Cardiac muscle cell (in vitro differentiated cells and primary cell): ENCODE data around the gene KIF26B. TPM values are rescaled to one million over a fixed set of nuclear protein-coding genes. Genes with fewer than 3 reads are reported as not detected.

Source experiments
- DNase-seq, 2 donors: peaks; one replicate each; pipeline versions ENCODE4 v3.0.0 to v3.0.0-alpha.2; 2010 to 2017; ENCODE audit warnings: low read depth in 1 of 2, low spot score in 1 of 2
- H3K27ac ChIP-seq: fragments of 200-600 bp; sonication (generic); 2 replicates; pipeline ENCODE4 v1.5.1; 2016
- H3K27me3 ChIP-seq: fragments of 200-600 bp; sonication (generic); 2 replicates; pipeline ENCODE4 v1.6.0; 2016; ENCODE audit warnings: control low read depth
- H3K36me3 ChIP-seq: fragments of 200-600 bp; sonication (generic); 2 replicates; pipeline ENCODE4 v1.5.1; 2016; ENCODE audit warnings: control low read depth
- H3K4me1 ChIP-seq: fragments of 200-600 bp; sonication (generic); 2 replicates; pipeline ENCODE4 v1.8.1; 2017; ENCODE audit warnings: low read depth, mild to moderate bottlenecking, mixed run types
- H3K4me3 ChIP-seq: fragments of 200-600 bp; sonication (generic); 2 replicates; pipeline ENCODE4 v1.5.1; 2016; ENCODE audit warnings: mild to moderate bottlenecking
- H3K9me3 ChIP-seq: fragments of 200-600 bp; sonication (generic); 2 replicates; pipeline ENCODE4 v1.5.1; 2017; ENCODE audit warnings: low read depth, mild to moderate bottlenecking, control low read depth
- CTCF ChIP-seq: IDR thresholded peaks from 2 replicates; pipeline ENCODE4 v1.5.1; 2012; ENCODE audit warnings: low read depth, mild to moderate bottlenecking, low read length
- polyA plus RNA-seq: library from polyadenylated mRNA; unstranded; fragments of >200 nt; fragmentation: Nextera tagmentation; extraction: Ambion mirVana; gene quantifications from 2 replicates; pipeline ENCODE4 v1.2.1, GENCODE V29; 2016
- total RNA-seq: library from RNA; depleted of rRNA; stranded (reverse); fragments of >200 nt; gene quantifications from 2 replicates; pipeline ENCODE4 v1.2.3, GENCODE V29; 2016

KIF26B gene
- total and polyA plus RNA-seq, 2 experiments from 2014 or later = 58.9 to 177 TPM

DNA sequence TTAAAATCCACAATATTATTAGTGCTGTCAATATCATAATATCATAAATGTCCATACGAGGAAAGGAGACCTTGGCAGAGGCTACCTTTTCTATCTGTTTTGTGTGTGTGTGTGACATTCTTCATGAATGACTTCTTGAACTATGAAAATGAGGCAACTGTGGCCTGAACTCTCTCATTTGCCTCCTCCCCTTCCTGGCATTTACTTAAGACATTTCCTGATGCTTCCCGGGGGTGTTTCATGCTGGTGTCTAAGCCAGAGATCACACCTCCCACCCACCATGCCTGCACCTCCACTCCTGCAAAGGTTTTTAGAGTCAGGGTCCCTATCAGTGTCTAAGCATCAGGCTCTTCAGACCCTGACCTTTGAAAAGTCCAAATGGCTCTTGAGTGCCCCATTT is 420.9 kb downstream of the KIF26B start:
- H3K9me3 ChIP-seq = no peaks in the 10 kb centered on the region
- TF ChIP-seq CTCF = no peak
- peak in 1 of 2 donors; percentile 59 for DNase-seq
- H3K4me1 ChIP-seq = peaks cover 35% of the 10 kb centered on the region
- peak overlapping the region; percentile 72 for H3K27ac ChIP-seq
- H3K36me3 ChIP-seq = no peaks in the 10 kb centered on the region
- H3K27me3 ChIP-seq = no peaks in the 10 kb centered on the region
- no peak overlapping the region for H3K4me3 ChIP-seq

- Histone ChIP-seq H3K4me1 (peaks cover 30% of the 10 kb centered on the region), H3K9me3 (no peaks in the 10 kb centered on the region), H3K27me3 (no peaks in the 10 kb centered on the region), H3K27ac (peak overlapping the region; percentile 72), H3K36me3 (peaks cover 3% of the 10 kb centered on the region), H3K4me3 (no peak overlapping the region)
- TF ChIP-seq CTCF = no peak
- DNase-seq = no peak
These were observed 421.5 kb downstream of the KIF26B start for GRCh38 chr1:245576323-245576722.

DNA sequence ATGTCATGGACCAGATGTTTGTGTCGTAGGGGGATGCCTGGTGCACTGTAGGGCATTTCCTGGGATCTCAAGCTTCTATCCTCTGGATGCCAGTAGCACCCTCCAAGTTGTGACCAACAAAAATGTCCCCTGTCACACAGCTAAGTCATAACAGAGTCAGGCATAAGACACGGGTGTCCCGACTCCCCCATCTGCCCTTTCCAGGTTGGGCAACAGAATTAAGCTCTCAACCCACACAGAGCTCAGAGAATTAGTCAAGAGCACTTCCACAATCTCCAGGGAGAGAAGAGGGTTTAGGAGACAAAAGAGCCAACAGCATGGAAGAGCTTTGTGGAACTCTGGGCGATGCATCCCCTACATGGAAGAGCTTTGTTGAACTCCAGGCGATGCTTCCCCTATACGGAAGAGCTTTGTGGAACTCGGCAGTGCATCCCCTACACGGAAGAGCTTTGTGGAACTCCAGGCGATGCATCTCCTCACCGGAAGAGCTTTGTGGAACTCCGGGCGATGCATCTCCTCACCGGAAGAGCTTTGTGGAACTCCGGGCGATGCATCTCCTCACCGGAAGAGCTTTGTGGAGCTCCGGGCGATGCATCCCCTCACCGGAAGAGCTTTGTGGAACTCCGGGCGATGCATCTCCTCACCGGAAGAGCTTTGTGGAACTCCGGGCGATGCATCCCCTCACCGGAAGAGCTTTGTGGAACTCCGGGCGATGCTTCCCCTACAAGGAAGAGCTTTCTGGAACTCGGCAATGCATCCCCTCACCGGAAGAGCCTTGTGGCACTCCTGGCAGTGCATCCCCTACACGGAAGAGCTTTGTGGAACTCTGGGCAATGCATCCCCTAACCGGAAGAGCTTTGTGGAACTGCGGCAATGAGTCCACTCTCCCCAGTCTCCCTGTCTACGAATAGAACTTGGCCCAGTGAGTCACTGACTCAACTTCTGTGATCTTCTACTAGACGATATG is 422.7 kb downstream of the KIF26B start:
- peaks cover 5% of the 10 kb centered on the region for H3K36me3 ChIP-seq
- H3K4me1 ChIP-seq = peaks cover 18% of the 10 kb centered on the region
- H3K4me3 ChIP-seq = no peak overlapping the region
- DNase-seq = no peak
- peak overlapping the region; percentile 72 for H3K27ac ChIP-seq
- no peak for TF ChIP-seq CTCF
- H3K27me3 ChIP-seq = no peaks in the 10 kb centered on the region
- no peaks in the 10 kb centered on the region for H3K9me3 ChIP-seq

GRCh38 chr1:245578308-245578707 is 423.5 kb downstream of the KIF26B start:
- no peak for TF ChIP-seq CTCF
- Histone ChIP-seq H3K4me3 (no peak overlapping the region), H3K27ac (peak overlapping the region; percentile 60), H3K9me3 (no peaks in the 10 kb centered on the region), H3K36me3 (peaks cover 7% of the 10 kb centered on the region), H3K4me1 (peaks cover 14% of the 10 kb centered on the region), H3K27me3 (no peaks in the 10 kb centered on the region)
- no peak for DNase-seq

GRCh38 chr1:245578771-245579170 is 424.0 kb downstream of the KIF26B start:
- Histone ChIP-seq H3K9me3 (no peaks in the 10 kb centered on the region), H3K36me3 (peaks cover 7% of the 10 kb centered on the region), H3K4me3 (no peak overlapping the region), H3K27ac (no peak overlapping the region), H3K27me3 (no peaks in the 10 kb centered on the region), H3K4me1 (peaks cover 14% of the 10 kb centered on the region)
- no peak for TF ChIP-seq CTCF
- DNase-seq = no peak
